B cell (primary cell): ENCODE measurements around the gene ARHGAP45. TPM values are rescaled to one million over a fixed set of nuclear protein-coding genes. Genes with fewer than 3 reads are reported as not detected.

Experiments
- ATAC-seq: fragments of 200-7000 bp; cut with Tn5 transposase; one replicate; pipeline ENCODE4 v1.10.0; 2021; ENCODE audit warnings: low read depth, mild to moderate bottlenecking, moderate number of reproducible peaks, moderate library complexity
- CTCF ChIA-PET: fragments of 350-600 bp; sonication (Branson Sonifier 250); formaldehyde crosslinking; loops from one replicate; lab custom pipeline; 2021; ENCODE audit warnings: antibody characterized with exemption, inconsistent platforms; lab: Charles Lee
- POLR2A ChIA-PET: fragments of 350-600 bp; sonication (Branson Sonifier 250); formaldehyde crosslinking; loops from one replicate; lab custom pipeline; 2021; ENCODE audit warnings: antibody characterized with exemption; lab: Charles Lee
- DNase-seq: peaks from one replicate; pipeline ENCODE4 v3.0.0; 2013
- H2AFZ ChIP-seq: 2 replicates; pipeline ENCODE4 v1.6.1; 2012; ENCODE audit warnings: mild to moderate bottlenecking, low read depth, low read length; ENCODE audit not compliant: insufficient read depth, poor library complexity, severe bottlenecking
- H3K27ac ChIP-seq, 2 donors: 1 replicate in 1 of 2; 2 replicates in 1 of 2; pipeline ENCODE4 v1.5.1; 2012 to 2013; ENCODE audit warnings: low read length in 2 of 2, mild to moderate bottlenecking in 2 of 2, moderate library complexity in 1 of 2
- H3K27me3 ChIP-seq, 4 experiments: fragments of 200-600 bp in 1 of 4; sonication (generic) in 1 of 4; replicated peaks in 1 of 4; 1 replicate in 2 of 4; 2 replicates in 2 of 4; pipeline versions ENCODE4 v1.6.1 to v1.7.0; 2013 to 2016; ENCODE audit warnings: low read length in 3 of 4, mild to moderate bottlenecking in 2 of 4, mixed read lengths in 1 of 4, moderate library complexity in 1 of 4; ENCODE audit not compliant: insufficient read depth in 4 of 4, control insufficient read depth in 3 of 4; ENCODE audit errors: control extremely low read depth in 1 of 4
- H3K36me3 ChIP-seq, 2 experiments: replicated peaks in 1 of 2; 1 replicate in 1 of 2; 2 replicates in 1 of 2; pipeline versions ENCODE4 v1.6.1 to v1.7.1; 2013; ENCODE audit warnings: low read length in 1 of 2; ENCODE audit not compliant: insufficient read depth in 2 of 2, control insufficient read depth in 1 of 2; ENCODE audit errors: control extremely low read depth in 1 of 2, extremely low read depth in 1 of 2
- H3K4me1 ChIP-seq, 2 donors: fragments of 200-600 bp in 1 of 2; sonication (generic) in 1 of 2; 1 replicate in 1 of 2; 2 replicates in 1 of 2; pipeline versions ENCODE4 v1.5.1 to v1.6.1; 2013 to 2017; ENCODE audit warnings: low read length in 2 of 2; ENCODE audit not compliant: control insufficient read depth in 2 of 2, insufficient read depth in 2 of 2
- H3K4me2 ChIP-seq: replicated peaks from 2 replicates; pipeline ENCODE3; 2012; ENCODE audit warnings: mild to moderate bottlenecking, low read depth, low read length; ENCODE audit not compliant: poor library complexity, severe bottlenecking
- H3K4me3 ChIP-seq, 5 experiments: fragments of 200-600 bp in 1 of 5; sonication (generic) in 1 of 5; 1 replicate in 3 of 5; 2 replicates in 2 of 5; pipeline versions ENCODE4 v1.5.1 to v1.7.0; 2011 to 2016; ENCODE audit warnings: low read length in 4 of 5, mild to moderate bottlenecking in 4 of 5, low read depth in 2 of 5, control low read depth in 1 of 5, moderate library complexity in 1 of 5; ENCODE audit not compliant: insufficient read depth in 1 of 5; ENCODE audit errors: control extremely low read depth in 1 of 5, extremely low read depth in 1 of 5
- H3K79me2 ChIP-seq: fragments of 200-600 bp; sonication (generic); one replicate; pipeline ENCODE4 v1.6.0; 2016; ENCODE audit warnings: low read length; ENCODE audit not compliant: control insufficient read depth, insufficient read depth
- H3K9ac ChIP-seq: fragments of 200-600 bp; sonication (generic); 2 replicates; pipeline ENCODE4 v1.6.1; 2017; ENCODE audit warnings: mild to moderate bottlenecking, low read length, moderate library complexity
- H3K9me3 ChIP-seq, 3 donors: one replicate each; pipeline versions ENCODE4 v1.6.1 to v1.7.1; 2013; ENCODE audit warnings: low read length in 2 of 3; ENCODE audit not compliant: control insufficient read depth in 2 of 3, insufficient read depth in 1 of 3; ENCODE audit errors: control extremely low read depth in 1 of 3
- H4K20me1 ChIP-seq: 2 replicates; pipeline ENCODE4 v1.6.0; 2012; ENCODE audit warnings: mild to moderate bottlenecking, low read length; ENCODE audit not compliant: insufficient read depth, control insufficient read depth, poor library complexity, severe bottlenecking
- H3K27ac Mint-ChIP-seq: one replicate; pipeline ENCODE4 v1.8.0; 2021; ENCODE audit warnings: mixed read lengths
- H3K27me3 Mint-ChIP-seq: one replicate; pipeline ENCODE4 v1.8.0; 2021; ENCODE audit warnings: mixed read lengths
- H3K4me1 Mint-ChIP-seq: one replicate; pipeline ENCODE4 v1.8.0; 2021; ENCODE audit warnings: mixed read lengths
- H3K4me3 Mint-ChIP-seq: one replicate; pipeline ENCODE4 v1.8.0; 2021; ENCODE audit warnings: mixed read lengths
- H3K9me3 Mint-ChIP-seq: one replicate; pipeline ENCODE4 v1.8.0; 2022; ENCODE audit warnings: mixed read lengths; ENCODE audit not compliant: insufficient read depth
- EZH2 ChIP-seq: IDR thresholded peaks from 2 replicates; pipeline ENCODE4 v1.6.1; 2012; ENCODE audit warnings: borderline replicate concordance, low read depth, mild to moderate bottlenecking, moderate library complexity, low read length; ENCODE audit not compliant: insufficient read depth, poor library complexity, severe bottlenecking
- WGBS: methylation state at CpG from one replicate; pipeline ENCODE4 v1.1.5; 2013; ENCODE audit warnings: missing lambda C conversion rate; ENCODE audit not compliant: insufficient coverage; 5-methylcytosine and 5-hydroxymethylcytosine counted together
- intact Hi-C: fragments of 100-400 bp; cut with micrococcal nuclease; formaldehyde crosslinking; loops from one replicate; pipeline ENCODE4 v1.10.0; 2022
- polyA plus RNA-seq: library from polyadenylated mRNA; depleted of rRNA; stranded (reverse); fragments of >200 nt; gene quantifications from 2 replicates; pipeline ENCODE4 v1.2.3, GENCODE V29; 2012
- total RNA-seq, 2 donors: library from RNA; stranded (reverse); fragments of 120-200 nt in 1 of 2; gene quantifications; 1 replicate in 1 of 2; 2 replicates in 1 of 2; pipeline versions ENCODE4 v1.2.3 to v1.2.4, GENCODE V29; 2013 to 2022
- TF ChIP-seq, protein P1 (sequence below): fragments of 200-600 bp; IDR thresholded peaks from one replicate; pipeline ENCODE4 v1.8.0; 2022; ENCODE audit warnings: antibody characterized with exemption, mild to moderate bottlenecking

ARHGAP45 gene
- total and polyA plus RNA-seq, 2 donors (not counting 1 experiment from before 2014, with no cell fraction given), result 488 to 490 TPM

- peaks cover 35% of the 10 kb centered on the region for H3K4me1 Mint-ChIP-seq
- peak; percentile 99 for ATAC-seq
- Histone ChIP-seq H3K27ac (peak within 1 kb of the TSS; percentile 27 to 70), H3K4me1 (peaks cover 19 to 23% of the 10 kb centered on the region in 2 donors), H3K36me3 (peaks cover 0 to 21% of the 10 kb centered on the region in 2 experiments), H3K27me3 (no peaks in the 10 kb centered on the region), H3K9ac (peak within 1 kb of the TSS; percentile 89), H3K4me3 (peak within 1 kb of the TSS; percentile 56 to 86 (median 74)), H4K20me1 (peaks cover 44% of the 10 kb centered on the region), H3K79me2 (peaks cover 57% of the 10 kb centered on the region), H3K9me3 (no peaks in the 10 kb centered on the region), H3K4me2 (peak within 1 kb of the TSS; percentile 89), H2AFZ (peak within 1 kb of the TSS; percentile 74)
- no peak for TF ChIP-seq EZH2
- TF ChIP-seq, protein P1, sequence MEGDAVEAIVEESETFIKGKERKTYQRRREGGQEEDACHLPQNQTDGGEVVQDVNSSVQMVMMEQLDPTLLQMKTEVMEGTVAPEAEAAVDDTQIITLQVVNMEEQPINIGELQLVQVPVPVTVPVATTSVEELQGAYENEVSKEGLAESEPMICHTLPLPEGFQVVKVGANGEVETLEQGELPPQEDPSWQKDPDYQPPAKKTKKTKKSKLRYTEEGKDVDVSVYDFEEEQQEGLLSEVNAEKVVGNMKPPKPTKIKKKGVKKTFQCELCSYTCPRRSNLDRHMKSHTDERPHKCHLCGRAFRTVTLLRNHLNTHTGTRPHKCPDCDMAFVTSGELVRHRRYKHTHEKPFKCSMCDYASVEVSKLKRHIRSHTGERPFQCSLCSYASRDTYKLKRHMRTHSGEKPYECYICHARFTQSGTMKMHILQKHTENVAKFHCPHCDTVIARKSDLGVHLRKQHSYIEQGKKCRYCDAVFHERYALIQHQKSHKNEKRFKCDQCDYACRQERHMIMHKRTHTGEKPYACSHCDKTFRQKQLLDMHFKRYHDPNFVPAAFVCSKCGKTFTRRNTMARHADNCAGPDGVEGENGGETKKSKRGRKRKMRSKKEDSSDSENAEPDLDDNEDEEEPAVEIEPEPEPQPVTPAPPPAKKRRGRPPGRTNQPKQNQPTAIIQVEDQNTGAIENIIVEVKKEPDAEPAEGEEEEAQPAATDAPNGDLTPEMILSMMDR, result no peak
- CTCF ChIA-PET, result interaction anchor here (0.7 to 2.8 kb wide), 4 partner anchors 28 to 149 kb away, joined by 3 to 7 read pairs (median 5); partner anchors contain the start of gene ARHGAP45
- intact Hi-C loops, result loop anchor here (1.0 to 2.0 kb wide), 4 partner anchors 8 to 74 kb away; partner anchors contain the start of genes GPX4, RNU6-2 and TMEM259
- peak; percentile 99 for DNase-seq
- H3K9me3 Mint-ChIP-seq, result no peaks in the 10 kb centered on the region
- POLR2A ChIA-PET, result interaction anchor here (0.5 to 2.5 kb wide), 4 partner anchors 8 to 111 kb away, joined by 4 to 14 read pairs (median 6); partner anchors contain the start of genes ARHGAP45, GPX4 and WDR18
- no peaks in the 10 kb centered on the region for H3K27me3 Mint-ChIP-seq
- peak within 1 kb of the TSS; percentile 95 for H3K27ac Mint-ChIP-seq
- H3K4me3 Mint-ChIP-seq, result peak within 1 kb of the TSS; percentile 97
- WGBS, result under 1% methylated on average over 80 of the region's 81 CpGs
Measured at GRCh38 chr19:1094978-1095701, 28.2 kb downstream of the ARHGAP45 start, which contains the start of gene POLR2E. Gene POLR2E, minus strand, starts transcription at chr19:1095375. Its CDS starts 60 bp downstream, at chr19:1095315.

GRCh38 chr19:1097810-1098176, 30.8 kb downstream of the ARHGAP45 start:
- H3K9me3 ChIP-seq, result no peaks in the 10 kb centered on the region
- H3K4me3 ChIP-seq, result no peak overlapping the region
- H3K27ac ChIP-seq, result no peak overlapping the region
- peak overlapping the region; percentile 11 for H3K27ac Mint-ChIP-seq
- H3K4me1 Mint-ChIP-seq, result peaks cover 50% of the 10 kb centered on the region
- DNase-seq (no peak), ATAC-seq (no peak)
- no peaks in the 10 kb centered on the region for H3K9me3 Mint-ChIP-seq
- no peak overlapping the region for H3K9ac ChIP-seq
- H2AFZ ChIP-seq, result no peak overlapping the region
- no peaks in the 10 kb centered on the region for H3K27me3 Mint-ChIP-seq
- peaks cover 36% of the 10 kb centered on the region for H3K79me2 ChIP-seq
- no peak overlapping the region for H3K4me2 ChIP-seq
- WGBS, result 100% methylated on average over 3 of the region's 7 CpGs
- peaks cover 37 to 44% of the 10 kb centered on the region in 2 donors for H3K4me1 ChIP-seq
- intact Hi-C loops, result no loop called here
- H3K4me3 Mint-ChIP-seq, result no peak overlapping the region
- H4K20me1 ChIP-seq, result peaks cover 24% of the 10 kb centered on the region
- ChIA-PET CTCF (interaction anchor here (1.6 kb wide), 1 partner anchor 33 kb away, joined by 3 read pairs; no protein-coding TSS in a partner anchor), POLR2A (interaction anchor here (0.6 to 0.9 kb wide), 2 partner anchors 30 to 40 kb away, joined by 4 to 6 read pairs; partner anchors contain the start of gene ARHGAP45)
- no peaks in the 10 kb centered on the region for H3K27me3 ChIP-seq
- peaks cover 0 to 4% of the 10 kb centered on the region in 2 experiments for H3K36me3 ChIP-seq
- TF ChIP-seq EZH2, result no peak
- TF ChIP-seq, protein P1, result no peak
